ENCODE measurements around the gene FADS2. TPM values are rescaled to one million over a fixed set of nuclear protein-coding genes. Genes with fewer than 3 reads are reported as not detected.

FADS2 gene
- total and polyA plus RNA-seq, 9 of the 15 experiments (the other 6 are each of a cell fraction or from before 2014, with no cell fraction given): 2.9 to 42.8 (median 16.2) TPM

GRCh38 chr11:61855939-61856680 is 28.0 kb downstream of the FADS2 start:
- ATAC-seq (no peak), FAIRE-seq (no peak), DNase-seq (ENCODE audit: extremely low read depth in 1 of 4, low spot score in 3 of 4) (no peak)
- no peaks in the 10 kb centered on the region for H3K9me3 ChIP-seq (replicated peaks; ENCODE audit: control insufficient read depth, insufficient read depth, low read depth, low read length)
- ChIA-PET POLR2A (interaction anchor here (0.8 kb wide), 1 partner anchor 20 kb away, joined by 3 read pairs; no protein-coding TSS in a partner anchor), CTCF (ENCODE audit: low intra/inter-chr PET ratio) (no interaction called here)
- no peaks in the 10 kb centered on the region for H3K79me2 ChIP-seq (ENCODE audit: control insufficient read depth, insufficient read depth, low read length)
- BruUV-seq (replicated peaks): no TSS peak
- peaks cover 7% of the 10 kb centered on the region; the same call in 2 of the 3 replicates for H3K36me3 ChIP-seq (ENCODE audit: control insufficient read depth, insufficient read depth, low read length)
- H2AFZ ChIP-seq (ENCODE audit: low read depth, low read length): no peak overlapping the region
- H3K9ac ChIP-seq (ENCODE audit: insufficient read depth in 1 of 2, low read depth in 2 of 2, low read length in 2 of 2): peak overlapping the region in 1 of 2 experiments; percentile 75; a peak in 2 of 4 replicates
- no peaks in the 10 kb centered on the region for H3K27me3 ChIP-seq (ENCODE audit: control insufficient read depth in 2 of 2, insufficient read depth in 2 of 2, low read length in 2 of 2)
- no peak overlapping the region for H3K4me3 ChIP-seq
- no peaks in the 10 kb centered on the region for H4K20me1 ChIP-seq (replicated peaks; ENCODE audit: control insufficient read depth, insufficient read depth, low read length)
- intact Hi-C loops (cut with micrococcal nuclease) (no loop called here), in situ Hi-C loops (cut with MboI) (no loop called here)
- 82% methylated on average over 11 of the region's 12 CpGs for WGBS (ENCODE audit: insufficient coverage, low coverage, missing lambda C conversion rate)
- TF ChIP-seq ELF1 (tag; IDR thresholded peaks at IDR 0.05) (no peak), MYNN (IDR thresholded peaks at IDR 0.05) (no peak), MYNN (CRISPR knock-in tag; IDR thresholded peaks at IDR 0.05) (no peak), ZNF778 (CRISPR knock-in tag; IDR thresholded peaks at IDR 0.05) (no peak), SRSF7 (optimal IDR thresholded peaks at IDR 0.05; ENCODE audit: low read depth, low read length) (no peak), ZC3H11A (IDR thresholded peaks at IDR 0.05; ENCODE audit: low read depth, low read length) (no peak), ZBTB33 (CRISPR knock-in tag; IDR thresholded peaks at IDR 0.05) (0 out of 2 replicates have a peak, but pooled peaks have one; percentile 11), HMG20A (CRISPR knock-in tag; conservative IDR thresholded peaks at IDR 0.05) (no peak), REST (IDR thresholded peaks at IDR 0.05; ENCODE audit: borderline replicate concordance) (peak; percentile 26), REST (CRISPR knock-in tag; IDR thresholded peaks at IDR 0.05; ENCODE audit: low read depth) (no peak)
- peaks cover 22 to 66% of the 10 kb centered on the region in 2 experiments for H3K4me1 ChIP-seq (replicated peaks in 1 of 2; ENCODE audit: control insufficient read depth in 2 of 2, insufficient read depth in 2 of 2, low read length in 2 of 2)
- H3K27ac ChIP-seq (ENCODE audit: extremely low read depth, low read depth, low read length): no peak overlapping the region
- no peak overlapping the region for H3K4me2 ChIP-seq (ENCODE audit: insufficient read depth, low read length)
- H3K9me1 ChIP-seq (ENCODE audit: control insufficient read depth, insufficient read depth, low read length): no peaks in the 10 kb centered on the region
